GM12873 (cell line): ENCODE data around the gene PTCD2.

ENCODE experiments used
- CTCF ChIP-seq: IDR thresholded peaks from 2 replicates; pipeline ENCODE4 v1.5.1; 2012; ENCODE audit warnings: low read depth, mild to moderate bottlenecking, moderate library complexity, low read length, control low read depth; ENCODE audit not compliant: insufficient read depth; ENCODE audit errors: missing control alignments

Gene PTCD2

DNA sequence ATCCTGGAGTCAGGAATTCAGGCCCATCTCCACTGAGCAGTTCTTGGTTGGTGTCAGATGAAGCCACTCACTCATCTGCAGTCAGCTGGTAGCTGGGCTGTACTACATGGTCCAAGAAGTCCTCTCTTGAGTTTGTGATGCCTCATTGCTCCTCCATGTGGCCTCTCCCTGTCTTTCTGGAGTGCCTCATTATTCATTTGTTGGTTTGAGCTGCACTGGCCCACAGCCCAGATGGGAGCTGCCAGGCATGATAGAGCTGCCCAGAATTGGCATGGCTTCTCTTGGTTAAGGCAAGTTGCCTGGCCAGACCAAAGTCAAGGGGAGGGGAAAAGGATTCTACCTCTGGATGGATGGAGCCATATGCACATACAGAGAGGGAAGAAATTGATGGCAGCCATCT, 8.0 kb downstream of the PTCD2 start:
- no peak for TF ChIP-seq CTCF

DNA sequence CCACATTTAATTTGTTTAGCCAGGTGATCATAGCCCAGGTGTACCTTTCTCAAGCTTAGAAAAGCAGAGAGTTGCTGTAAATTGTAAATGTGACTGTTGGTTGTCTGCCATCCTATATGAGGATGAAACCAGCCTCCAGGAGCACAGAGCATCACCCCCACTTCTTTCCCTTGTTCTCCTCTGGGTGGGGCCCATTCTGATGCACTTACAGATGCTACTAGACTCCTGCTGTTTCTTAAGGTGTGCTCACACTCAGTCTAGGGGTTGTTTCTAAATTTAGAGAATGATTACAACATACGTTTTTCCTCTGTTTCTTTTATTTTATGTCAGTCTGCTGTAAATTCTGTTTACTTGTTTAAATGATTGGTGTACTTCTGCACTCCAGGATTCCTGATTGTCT, 10.5 kb downstream of the PTCD2 start:
- TF ChIP-seq CTCF, result no peak

DNA sequence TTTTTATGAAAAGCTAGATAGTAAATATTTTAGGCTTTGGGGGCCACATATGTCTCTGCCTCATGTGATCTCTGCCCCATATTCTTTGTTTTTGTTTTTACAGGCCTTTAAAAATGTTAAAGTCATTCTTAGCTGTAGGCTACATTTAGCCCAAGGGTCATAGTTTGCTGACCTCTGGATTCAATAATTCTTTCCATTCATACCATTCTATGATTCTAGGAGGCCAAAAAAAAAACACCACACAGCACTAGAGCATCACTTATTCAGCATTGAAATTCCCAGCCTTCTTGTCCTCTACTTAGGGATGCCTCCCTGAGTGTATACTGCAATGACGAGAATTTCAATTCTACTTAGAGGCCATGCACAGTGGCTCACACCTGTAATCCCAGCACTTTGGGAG, 17.0 kb downstream of the PTCD2 start:
- TF ChIP-seq CTCF, result no peak

DNA sequence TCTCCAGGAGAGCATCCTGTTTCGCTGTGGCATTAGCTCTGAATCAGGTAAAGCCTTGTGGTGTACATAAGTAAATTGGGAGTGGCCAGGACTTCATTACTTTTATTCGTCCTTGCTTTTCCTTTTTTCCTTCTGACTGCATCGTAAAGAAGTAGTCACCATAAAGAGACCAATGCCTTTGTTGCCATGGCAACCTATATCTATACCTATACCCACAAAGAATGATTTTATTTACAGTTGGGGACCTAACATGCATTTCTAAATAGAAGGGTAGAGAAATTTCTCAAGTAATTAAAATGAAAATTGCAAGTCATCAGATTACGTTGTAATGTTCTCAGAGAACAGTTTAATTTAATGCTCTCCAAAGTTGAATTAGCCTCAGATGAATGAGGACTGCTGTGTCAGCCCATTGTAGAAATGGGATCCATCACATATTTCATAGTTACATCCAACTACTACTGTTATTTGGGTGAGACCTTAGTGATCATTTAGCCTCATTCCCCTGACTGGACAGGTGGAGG, 18.6 kb downstream of the PTCD2 start:
- TF ChIP-seq CTCF, result no peak

DNA sequence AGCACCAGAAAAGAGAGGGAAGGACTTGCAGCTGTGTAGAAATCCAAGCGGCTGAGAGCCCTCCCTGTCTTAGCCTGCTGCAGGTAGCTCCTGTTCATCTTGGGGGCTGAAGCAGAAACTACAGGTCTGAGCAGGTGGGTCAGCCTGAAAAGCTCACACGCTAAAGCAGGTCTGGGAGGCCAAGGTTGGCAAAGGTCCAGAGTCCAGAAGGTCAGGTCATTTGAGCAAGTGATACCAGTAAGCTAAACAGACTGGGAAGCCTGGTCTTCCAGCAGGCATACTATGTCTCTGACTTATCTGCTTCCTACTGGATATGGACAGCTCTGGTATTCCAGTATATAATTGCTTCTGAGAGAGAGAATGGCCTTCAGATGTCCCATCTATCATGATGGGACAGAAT, 26.2 kb downstream of the PTCD2 start:
- no peak for TF ChIP-seq CTCF

- TF ChIP-seq CTCF, result no peak
Measured at GRCh38 chr5:72347801-72348308, 27.7 kb downstream of the PTCD2 start.

DNA sequence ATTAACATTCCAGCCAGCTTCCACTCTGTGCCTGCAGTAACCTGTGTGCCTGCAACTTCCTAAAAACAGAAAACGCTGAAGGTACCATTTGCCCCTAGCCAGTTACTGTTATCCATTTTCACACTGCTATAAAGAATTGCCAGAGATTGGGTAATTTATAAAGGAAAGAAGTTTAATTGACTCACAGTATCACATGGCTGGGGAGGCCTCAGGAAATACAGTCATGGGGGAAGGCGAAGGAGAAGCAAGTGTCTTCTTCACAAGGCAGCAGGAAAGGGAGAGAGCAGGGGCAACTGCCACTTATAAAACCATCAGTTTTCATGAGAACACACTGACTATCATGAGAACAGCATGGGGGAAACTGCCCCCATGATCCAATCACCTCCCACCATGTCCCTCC, 31.2 kb downstream of the PTCD2 start:
- no peak for TF ChIP-seq CTCF
